ENCODE data around the gene TFCP2L1. TPM values are rescaled to one million over a fixed set of nuclear protein-coding genes. Genes with fewer than 3 reads are reported as not detected.

Gene TFCP2L1
- total RNA-seq, 1 experiment from 2014 or later, result 4.3 TPM

DNA sequence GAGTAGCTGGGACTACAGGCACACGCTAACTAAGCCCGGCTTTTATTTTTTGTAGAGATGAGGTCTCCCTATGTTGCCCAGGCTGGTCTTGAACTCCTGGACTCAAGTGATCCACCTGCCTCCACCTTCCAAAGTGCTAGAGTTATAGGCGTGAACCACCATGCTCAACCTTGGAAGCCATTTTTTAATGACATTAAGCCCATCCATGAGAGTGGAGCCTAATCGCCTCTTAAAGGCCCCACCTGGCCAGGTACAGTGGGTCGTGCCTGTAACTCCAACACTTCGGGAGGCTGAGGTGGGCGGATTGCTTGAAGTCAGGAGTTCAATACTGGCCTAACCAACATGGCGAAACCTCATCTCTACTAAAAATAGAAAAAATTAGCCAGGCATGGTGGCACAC is 41.6 kb upstream of the TFCP2L1 start:
- H3K4me3 Mint-ChIP-seq, result no peak overlapping the region
- no peak for DNase-seq (ENCODE audit: low spot score)
- CTCF ChIA-PET, result no interaction called here

DNA sequence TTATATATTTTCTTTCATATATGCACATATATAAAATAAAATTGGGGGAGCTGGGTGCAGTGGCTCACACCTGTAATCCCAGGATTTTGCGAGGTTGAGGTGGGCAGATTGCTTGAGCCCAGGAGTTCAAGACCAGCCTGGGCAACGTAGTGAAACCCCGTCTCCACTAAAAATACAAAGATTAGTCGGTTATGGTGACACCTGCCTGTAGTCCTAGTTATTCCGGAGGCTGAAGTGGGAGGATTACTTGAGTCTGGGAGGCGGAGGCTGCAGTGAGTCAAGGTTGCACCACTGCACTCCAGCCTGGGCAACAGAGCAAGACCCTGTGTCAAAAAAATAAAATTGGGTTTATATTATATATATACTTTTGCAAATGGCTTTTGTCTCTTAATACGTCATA is 39.6 kb upstream of the TFCP2L1 start:
- no peak overlapping the region for H3K27ac Mint-ChIP-seq
- H3K4me3 Mint-ChIP-seq, result no peak overlapping the region
- no peaks in the 10 kb centered on the region for H3K9me3 Mint-ChIP-seq
- H3K4me1 Mint-ChIP-seq, result no peaks in the 10 kb centered on the region
- ChIA-PET POLR2A (no interaction called here), CTCF (interaction anchor here (1.2 kb wide), 1 partner anchor 196 kb away, joined by 4 read pairs; no protein-coding TSS in a partner anchor)
- no peak for ATAC-seq
- no peaks in the 10 kb centered on the region for H3K36me3 Mint-ChIP-seq
- TF ChIP-seq NR1H2 (CRISPR knock-in tag; IDR thresholded peaks at IDR 0.05) (no peak), CREB1 (CRISPR knock-in tag; IDR thresholded peaks at IDR 0.05) (no peak), STAT6 (CRISPR knock-in tag; conservative IDR thresholded peaks at IDR 0.05; ENCODE audit: low read depth) (no peak), TEAD1 (CRISPR knock-in tag; IDR thresholded peaks at IDR 0.05) (no peak), CBFB (CRISPR knock-in tag; IDR thresholded peaks at IDR 0.05; ENCODE audit: low read depth) (no peak), ZNF671 (CRISPR knock-in tag; IDR thresholded peaks at IDR 0.05) (no peak), TP53 (CRISPR knock-in tag; IDR thresholded peaks at IDR 0.05) (no peak), MLX (CRISPR knock-in tag; IDR thresholded peaks at IDR 0.05) (no peak), GABPB1 (CRISPR knock-in tag; IDR thresholded peaks at IDR 0.05) (no peak), OVOL2 (CRISPR knock-in tag; IDR thresholded peaks at IDR 0.05; ENCODE audit: borderline replicate concordance) (no peak), RELA (CRISPR knock-in tag; IDR thresholded peaks at IDR 0.05; ENCODE audit: borderline replicate concordance) (no peak), SMAD3 (CRISPR knock-in tag; IDR thresholded peaks at IDR 0.05; ENCODE audit: borderline replicate concordance) (no peak), SMAD4 (CRISPR knock-in tag; IDR thresholded peaks at IDR 0.05) (no peak), NR3C1 (CRISPR knock-in tag; conservative IDR thresholded peaks at IDR 0.05; ENCODE audit: low read depth) (no peak), ZNF423 (CRISPR knock-in tag; IDR thresholded peaks at IDR 0.05) (no peak), ZNF121 (CRISPR knock-in tag; IDR thresholded peaks at IDR 0.05) (no peak), ZNF317 (CRISPR knock-in tag; IDR thresholded peaks at IDR 0.05; ENCODE audit: borderline replicate concordance, low read depth) (no peak)
- TF ChIP-seq, protein P1, sequence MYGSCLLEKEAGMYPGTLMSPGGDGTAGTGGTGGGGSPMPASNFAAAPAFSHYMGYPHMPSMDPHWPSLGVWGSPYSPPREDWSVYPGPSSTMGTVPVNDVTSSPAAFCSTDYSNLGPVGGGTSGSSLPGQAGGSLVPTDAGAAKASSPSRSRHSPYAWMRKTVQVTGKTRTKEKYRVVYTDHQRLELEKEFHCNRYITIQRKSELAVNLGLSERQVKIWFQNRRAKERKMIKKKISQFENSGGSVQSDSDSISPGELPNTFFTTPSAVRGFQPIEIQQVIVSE (CRISPR knock-in tag; IDR thresholded peaks at IDR 0.05; ENCODE audit: borderline replicate concordance), result no peak
- no peaks in the 10 kb centered on the region; the same call in 1 of the 2 replicates for H3K27me3 Mint-ChIP-seq (ENCODE audit: low read depth)
- no peak for DNase-seq (ENCODE audit: low spot score)

More for the DNA sequence above, 41.6 kb upstream of the TFCP2L1 start:
- TF ChIP-seq CBFB (CRISPR knock-in tag; IDR thresholded peaks at IDR 0.05; ENCODE audit: low read depth), result no peak
- TF ChIP-seq ZNF396 (CRISPR knock-in tag; IDR thresholded peaks at IDR 0.05; ENCODE audit: borderline replicate concordance), result no peak
- no peak for TF ChIP-seq JAZF1 (CRISPR knock-in tag; IDR thresholded peaks at IDR 0.05)
- no peak for TF ChIP-seq SOX15 (CRISPR knock-in tag; IDR thresholded peaks at IDR 0.05)
- no peak for TF ChIP-seq TCF7 (CRISPR knock-in tag; IDR thresholded peaks at IDR 0.05; ENCODE audit: low read depth)
- TF ChIP-seq, protein P2, sequence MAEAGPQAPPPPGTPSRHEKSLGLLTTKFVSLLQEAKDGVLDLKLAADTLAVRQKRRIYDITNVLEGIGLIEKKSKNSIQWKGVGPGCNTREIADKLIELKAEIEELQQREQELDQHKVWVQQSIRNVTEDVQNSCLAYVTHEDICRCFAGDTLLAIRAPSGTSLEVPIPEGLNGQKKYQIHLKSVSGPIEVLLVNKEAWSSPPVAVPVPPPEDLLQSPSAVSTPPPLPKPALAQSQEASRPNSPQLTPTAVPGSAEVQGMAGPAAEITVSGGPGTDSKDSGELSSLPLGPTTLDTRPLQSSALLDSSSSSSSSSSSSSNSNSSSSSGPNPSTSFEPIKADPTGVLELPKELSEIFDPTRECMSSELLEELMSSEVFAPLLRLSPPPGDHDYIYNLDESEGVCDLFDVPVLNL (CRISPR knock-in tag; IDR thresholded peaks at IDR 0.05; ENCODE audit: borderline replicate concordance, low read depth), result no peak
- TF ChIP-seq, protein P3, sequence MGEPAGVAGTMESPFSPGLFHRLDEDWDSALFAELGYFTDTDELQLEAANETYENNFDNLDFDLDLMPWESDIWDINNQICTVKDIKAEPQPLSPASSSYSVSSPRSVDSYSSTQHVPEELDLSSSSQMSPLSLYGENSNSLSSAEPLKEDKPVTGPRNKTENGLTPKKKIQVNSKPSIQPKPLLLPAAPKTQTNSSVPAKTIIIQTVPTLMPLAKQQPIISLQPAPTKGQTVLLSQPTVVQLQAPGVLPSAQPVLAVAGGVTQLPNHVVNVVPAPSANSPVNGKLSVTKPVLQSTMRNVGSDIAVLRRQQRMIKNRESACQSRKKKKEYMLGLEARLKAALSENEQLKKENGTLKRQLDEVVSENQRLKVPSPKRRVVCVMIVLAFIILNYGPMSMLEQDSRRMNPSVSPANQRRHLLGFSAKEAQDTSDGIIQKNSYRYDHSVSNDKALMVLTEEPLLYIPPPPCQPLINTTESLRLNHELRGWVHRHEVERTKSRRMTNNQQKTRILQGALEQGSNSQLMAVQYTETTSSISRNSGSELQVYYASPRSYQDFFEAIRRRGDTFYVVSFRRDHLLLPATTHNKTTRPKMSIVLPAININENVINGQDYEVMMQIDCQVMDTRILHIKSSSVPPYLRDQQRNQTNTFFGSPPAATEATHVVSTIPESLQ (CRISPR knock-in tag; IDR thresholded peaks at IDR 0.05), result no peak
- TF ChIP-seq CREM (CRISPR knock-in tag; IDR thresholded peaks at IDR 0.05), result no peak
- Mint-ChIP-seq H3K27ac (no peak overlapping the region), H3K36me3 (no peaks in the 10 kb centered on the region), H3K27me3 (ENCODE audit: low read depth) (no peaks in the 10 kb centered on the region; the same call in 1 of the 2 replicates), H3K9me3 (no peaks in the 10 kb centered on the region), H3K4me1 (no peaks in the 10 kb centered on the region)
- no peak for ATAC-seq
- POLR2A ChIA-PET, result no interaction called here
